SK-N-MC (cell line): Measurements from ENCODE around the gene SNX20.

Source experiments
- DNase-seq: peaks from one replicate; pipeline ENCODE4 v3.0.0-alpha.2; 2011; ENCODE audit warnings: low read depth, low spot score
- H3K27ac ChIP-seq: fragments of 200-600 bp; sonication (generic); 2 replicates; pipeline ENCODE4 v1.5.1; 2016; ENCODE audit warnings: mixed run types
- H3K36me3 ChIP-seq: fragments of 200-600 bp; sonication (generic); 2 replicates; pipeline ENCODE4 v1.6.1; 2017; ENCODE audit warnings: antibody characterized with exemption, low read length, mixed read lengths; ENCODE audit not compliant: insufficient read depth
- H3K4me3 ChIP-seq: fragments of 200-600 bp; sonication (generic); 2 replicates; pipeline ENCODE4 v1.5.1; 2016
- H3K9ac ChIP-seq: fragments of 200-600 bp; sonication (generic); 2 replicates; pipeline ENCODE4 v1.8.0; 2017; ENCODE audit warnings: mixed run types, mixed read lengths; ENCODE audit not compliant: insufficient read length
- H3K9me3 ChIP-seq: fragments of 200-600 bp; sonication (generic); 2 replicates; pipeline ENCODE4 v1.6.1; 2017; ENCODE audit warnings: low read depth, mild to moderate bottlenecking, antibody characterized with exemption, low read length, moderate library complexity, mixed read lengths
- EZH2 ChIP-seq: fragments of 200-600 bp; sonication (generic); IDR thresholded peaks from one replicate; pipeline ENCODE4 v1.6.1; 2017; ENCODE audit warnings: antibody characterized with exemption
- FOXP2 ChIP-seq: optimal IDR thresholded peaks from 2 replicates; pipeline ENCODE3; 2011; ENCODE audit warnings: mild to moderate bottlenecking, moderate library complexity; ENCODE audit not compliant: insufficient read depth; ENCODE audit errors: extremely low read length, control extremely low read depth
- POLR2AphosphoS5 ChIP-seq: IDR thresholded peaks from 2 replicates; pipeline ENCODE4 v1.6.1; 2012; ENCODE audit warnings: mild to moderate bottlenecking, low read depth, low read length, borderline replicate concordance

Gene SNX20

DNA sequence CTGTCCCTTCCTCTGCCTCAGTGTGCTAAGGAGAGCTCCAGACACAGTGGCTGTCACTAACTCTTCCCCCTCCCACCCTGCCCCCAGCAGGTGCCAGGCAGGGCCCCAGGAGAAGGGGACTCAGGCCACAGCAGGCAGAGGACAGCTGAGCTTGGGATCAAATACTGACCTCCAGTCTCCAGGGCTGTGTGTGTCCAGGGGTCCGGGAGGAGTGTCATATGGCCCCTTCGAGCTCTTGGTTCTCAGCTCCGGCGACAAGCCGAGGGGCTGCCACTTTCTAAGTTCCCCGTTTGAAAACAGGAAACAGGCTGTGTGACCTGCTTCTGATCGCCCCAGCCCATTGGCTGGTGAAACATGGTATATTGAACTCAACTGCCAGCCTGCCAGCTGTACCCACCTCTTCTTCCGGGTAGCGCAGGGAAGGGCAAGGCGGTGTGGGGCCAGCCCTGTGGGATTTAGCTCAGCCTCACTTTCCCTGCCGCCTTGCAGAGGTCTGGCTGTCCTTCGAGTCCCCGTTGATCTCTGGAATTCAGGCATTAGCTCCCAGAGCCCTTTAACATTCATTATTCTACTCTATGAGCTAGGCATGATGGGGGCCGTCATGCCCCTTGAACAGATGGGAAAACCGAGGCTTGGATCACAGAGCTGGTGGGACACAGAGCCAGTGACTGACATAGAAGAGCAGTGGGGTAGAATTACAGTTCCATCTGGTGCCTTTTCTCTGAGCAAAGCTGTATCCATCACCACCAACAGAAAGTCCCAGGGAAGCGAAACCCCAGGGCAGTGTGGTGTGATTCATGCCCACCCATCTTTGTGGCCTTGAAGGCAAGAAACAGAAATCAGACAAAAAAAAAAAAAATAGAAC lies at the start of gene SNX20:
SNX20 (minus strand) TSS at position 292 of the 865 bp plus-strand sequence. CDS start 3,786 bp downstream, outside the sequence.
- no peaks in the 10 kb centered on the region for H3K9me3 ChIP-seq
- H3K4me3 ChIP-seq: no peak within 1 kb of the TSS
- no peak within 1 kb of the TSS for H3K9ac ChIP-seq
- no peaks in the 10 kb centered on the region for H3K36me3 ChIP-seq
- H3K27ac ChIP-seq: no peak within 1 kb of the TSS
- no peak for TF ChIP-seq FOXP2
- TF ChIP-seq EZH2: no peak
- no peak for TF ChIP-seq POLR2AphosphoS5
- DNase-seq: no peak

DNA sequence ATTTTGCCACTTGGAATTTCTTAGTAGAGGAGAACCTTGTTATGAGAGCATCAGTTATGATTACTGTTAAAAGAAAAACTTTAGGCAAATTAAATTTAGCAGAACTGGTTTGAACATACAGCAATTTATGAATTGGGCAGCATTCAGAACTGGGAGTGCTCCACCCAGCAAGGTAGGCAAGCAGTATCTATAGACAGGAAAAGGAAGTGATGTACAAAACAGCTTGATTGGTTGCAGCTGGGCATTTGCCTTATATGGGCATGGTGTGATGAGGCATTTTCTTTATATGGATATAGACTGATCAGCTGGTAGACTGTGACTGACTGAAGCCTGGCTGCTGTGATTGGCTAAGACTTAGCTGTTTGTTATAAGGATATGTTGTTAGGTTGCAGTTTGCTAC lies 43.2 kb upstream of the SNX20 start:
- no peak for DNase-seq
- Histone ChIP-seq H3K9ac (no peak overlapping the region), H3K27ac (no peak overlapping the region), H3K9me3 (no peaks in the 10 kb centered on the region), H3K36me3 (no peaks in the 10 kb centered on the region), H3K4me3 (no peak overlapping the region)
- TF ChIP-seq EZH2 (no peak), FOXP2 (no peak), POLR2AphosphoS5 (no peak)

DNA sequence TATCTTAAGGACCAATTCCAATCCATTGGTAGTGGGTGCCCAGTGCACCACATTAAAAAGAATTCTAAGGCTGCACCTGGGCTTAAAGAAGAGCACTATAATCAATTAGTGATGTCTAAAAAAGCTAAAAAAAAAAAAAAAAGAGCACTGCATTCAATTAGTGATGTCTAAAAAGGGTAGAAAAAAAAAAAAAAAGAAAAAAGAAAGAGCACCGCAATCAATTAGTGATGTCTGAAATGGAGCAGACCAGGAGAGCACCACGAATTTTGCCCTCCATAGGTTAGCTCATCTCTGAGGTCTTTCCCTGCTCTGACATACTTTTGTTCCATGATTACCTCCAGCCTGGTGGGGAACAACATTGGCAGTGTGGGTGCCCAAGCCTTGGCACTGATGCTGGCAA lies 41.8 kb upstream of the SNX20 start:
- no peak overlapping the region for H3K27ac ChIP-seq
- H3K9ac ChIP-seq: no peak overlapping the region
- H3K36me3 ChIP-seq: no peaks in the 10 kb centered on the region
- H3K9me3 ChIP-seq: no peaks in the 10 kb centered on the region
- TF ChIP-seq FOXP2: no peak
- no peak for TF ChIP-seq POLR2AphosphoS5
- TF ChIP-seq EZH2: no peak
- DNase-seq: no peak
- no peak overlapping the region for H3K4me3 ChIP-seq

GRCh38 chr16:50722405-50722737 lies 41.3 kb upstream of the SNX20 start:
- TF ChIP-seq POLR2AphosphoS5 (no peak), FOXP2 (no peak), EZH2 (no peak)
- H3K27ac ChIP-seq: no peak overlapping the region

GRCh38 chr16:50721549-50722404 lies 40.7 kb upstream of the SNX20 start:
- TF ChIP-seq POLR2AphosphoS5 (no peak), EZH2 (no peak), FOXP2 (no peak)
- Histone ChIP-seq H3K36me3 (no peaks in the 10 kb centered on the region), H3K9me3 (no peaks in the 10 kb centered on the region), H3K9ac (no peak overlapping the region), H3K27ac (no peak overlapping the region), H3K4me3 (no peak overlapping the region)
- no peak for DNase-seq

More at GRCh38 chr16:50722405-50722737, 41.3 kb upstream of the SNX20 start:
- no peak for DNase-seq
- H3K9ac ChIP-seq: no peak overlapping the region
- no peaks in the 10 kb centered on the region for H3K36me3 ChIP-seq
- H3K4me3 ChIP-seq: no peak overlapping the region
- H3K9me3 ChIP-seq: no peaks in the 10 kb centered on the region

DNA sequence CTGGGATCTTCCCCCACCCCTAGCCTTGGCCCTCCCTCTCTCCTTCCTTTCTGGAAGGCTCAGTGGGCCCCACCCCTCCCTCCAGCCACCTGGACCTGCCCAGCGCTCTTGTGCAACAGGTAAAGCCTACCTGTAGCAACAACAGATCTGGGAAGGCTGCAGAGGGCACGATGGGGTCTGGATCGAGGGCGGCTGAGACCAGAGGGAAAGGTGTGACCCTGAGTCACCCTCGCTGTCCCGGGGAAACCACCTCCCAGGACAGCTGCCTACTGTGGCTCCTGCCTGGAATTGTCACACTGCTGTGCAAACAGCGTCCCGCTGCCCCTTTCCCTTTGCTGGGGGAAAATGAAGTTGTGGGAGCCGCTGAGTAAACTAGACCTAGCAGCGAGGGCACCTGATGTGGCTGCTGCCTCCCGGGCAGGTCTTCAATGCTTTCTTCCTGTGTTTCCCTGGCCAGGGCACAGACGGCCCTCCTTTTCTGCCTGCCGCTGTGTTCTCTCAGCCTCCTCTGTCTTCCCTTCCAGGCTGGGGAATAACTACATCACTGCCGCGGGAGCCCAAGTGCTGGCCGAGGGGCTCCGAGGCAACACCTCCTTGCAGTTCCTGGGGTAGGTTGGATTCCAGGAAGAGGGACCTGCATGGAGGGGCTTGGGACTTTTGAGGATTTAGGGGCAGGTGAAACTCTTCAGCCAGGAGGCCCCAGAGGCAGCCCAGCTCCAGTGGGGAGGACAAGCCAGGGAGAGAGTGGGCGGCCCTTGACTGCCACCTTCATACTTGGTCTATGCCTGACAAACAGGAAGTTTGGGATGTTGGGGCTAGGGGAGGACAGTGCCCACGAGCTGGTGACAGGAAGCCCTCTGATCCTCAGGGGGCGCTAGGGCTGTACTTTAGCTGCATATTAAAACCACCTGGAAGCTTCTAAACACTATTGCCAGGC lies 38.6 kb upstream of the SNX20 start:
- H3K9ac ChIP-seq: no peak overlapping the region
- TF ChIP-seq FOXP2 (no peak), POLR2AphosphoS5 (no peak), EZH2 (no peak)
- H3K27ac ChIP-seq: no peak overlapping the region
- H3K4me3 ChIP-seq: no peak overlapping the region
- no peaks in the 10 kb centered on the region for H3K9me3 ChIP-seq
- DNase-seq: no peak
- H3K36me3 ChIP-seq: no peaks in the 10 kb centered on the region

- H3K36me3 ChIP-seq: no peaks in the 10 kb centered on the region
- no peak for DNase-seq
- H3K9ac ChIP-seq: no peak overlapping the region
- no peak overlapping the region for H3K27ac ChIP-seq
- TF ChIP-seq EZH2: no peak
- TF ChIP-seq FOXP2: no peak
- no peak for TF ChIP-seq POLR2AphosphoS5
- no peaks in the 10 kb centered on the region for H3K9me3 ChIP-seq
- H3K4me3 ChIP-seq: no peak overlapping the region
Observed at GRCh38 chr16:50718761-50719400, 37.8 kb upstream of the SNX20 start.
